ENCODE measurements around the gene RACGAP1.

DNA sequence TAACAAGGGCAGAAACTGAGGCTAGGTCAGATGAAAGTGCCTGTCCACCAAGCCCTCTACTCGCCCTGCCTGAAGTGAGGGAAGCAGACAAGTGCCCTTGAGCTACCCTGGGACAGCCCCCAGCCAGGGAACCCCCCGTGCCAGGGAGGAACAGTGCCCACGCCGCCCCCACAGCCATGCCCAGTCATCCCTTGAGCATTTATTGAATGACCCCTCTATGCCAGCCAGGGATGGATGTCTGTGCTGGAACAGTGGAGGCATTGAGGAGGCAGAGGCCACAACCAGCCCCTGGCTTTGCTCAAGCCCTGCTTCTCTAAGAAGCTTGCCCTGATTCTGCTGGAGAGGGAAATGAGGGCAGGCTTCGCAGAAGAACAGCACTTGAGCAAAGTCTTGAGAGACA lies 56.3 kb downstream of the RACGAP1 start:
- TF ChIP-seq POLR2AphosphoS5 (IDR thresholded peaks at IDR 0.05) (no peak), EZH2 (IDR thresholded peaks at IDR 0.05; ENCODE audit: borderline replicate concordance, insufficient read depth, low read length, poor library complexity, severe bottlenecking) (no peak), SMC3 (conservative IDR thresholded peaks at IDR 0.05; ENCODE audit: poor library complexity) (no peak), EP300 (conservative IDR thresholded peaks at IDR 0.05; ENCODE audit: poor library complexity, severe bottlenecking) (no peak)
- TF ChIP-seq, protein P1, sequence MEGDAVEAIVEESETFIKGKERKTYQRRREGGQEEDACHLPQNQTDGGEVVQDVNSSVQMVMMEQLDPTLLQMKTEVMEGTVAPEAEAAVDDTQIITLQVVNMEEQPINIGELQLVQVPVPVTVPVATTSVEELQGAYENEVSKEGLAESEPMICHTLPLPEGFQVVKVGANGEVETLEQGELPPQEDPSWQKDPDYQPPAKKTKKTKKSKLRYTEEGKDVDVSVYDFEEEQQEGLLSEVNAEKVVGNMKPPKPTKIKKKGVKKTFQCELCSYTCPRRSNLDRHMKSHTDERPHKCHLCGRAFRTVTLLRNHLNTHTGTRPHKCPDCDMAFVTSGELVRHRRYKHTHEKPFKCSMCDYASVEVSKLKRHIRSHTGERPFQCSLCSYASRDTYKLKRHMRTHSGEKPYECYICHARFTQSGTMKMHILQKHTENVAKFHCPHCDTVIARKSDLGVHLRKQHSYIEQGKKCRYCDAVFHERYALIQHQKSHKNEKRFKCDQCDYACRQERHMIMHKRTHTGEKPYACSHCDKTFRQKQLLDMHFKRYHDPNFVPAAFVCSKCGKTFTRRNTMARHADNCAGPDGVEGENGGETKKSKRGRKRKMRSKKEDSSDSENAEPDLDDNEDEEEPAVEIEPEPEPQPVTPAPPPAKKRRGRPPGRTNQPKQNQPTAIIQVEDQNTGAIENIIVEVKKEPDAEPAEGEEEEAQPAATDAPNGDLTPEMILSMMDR (IDR thresholded peaks at IDR 0.05; ENCODE audit: poor library complexity, severe bottlenecking), result no peak
- TF ChIP-seq, protein P2, sequence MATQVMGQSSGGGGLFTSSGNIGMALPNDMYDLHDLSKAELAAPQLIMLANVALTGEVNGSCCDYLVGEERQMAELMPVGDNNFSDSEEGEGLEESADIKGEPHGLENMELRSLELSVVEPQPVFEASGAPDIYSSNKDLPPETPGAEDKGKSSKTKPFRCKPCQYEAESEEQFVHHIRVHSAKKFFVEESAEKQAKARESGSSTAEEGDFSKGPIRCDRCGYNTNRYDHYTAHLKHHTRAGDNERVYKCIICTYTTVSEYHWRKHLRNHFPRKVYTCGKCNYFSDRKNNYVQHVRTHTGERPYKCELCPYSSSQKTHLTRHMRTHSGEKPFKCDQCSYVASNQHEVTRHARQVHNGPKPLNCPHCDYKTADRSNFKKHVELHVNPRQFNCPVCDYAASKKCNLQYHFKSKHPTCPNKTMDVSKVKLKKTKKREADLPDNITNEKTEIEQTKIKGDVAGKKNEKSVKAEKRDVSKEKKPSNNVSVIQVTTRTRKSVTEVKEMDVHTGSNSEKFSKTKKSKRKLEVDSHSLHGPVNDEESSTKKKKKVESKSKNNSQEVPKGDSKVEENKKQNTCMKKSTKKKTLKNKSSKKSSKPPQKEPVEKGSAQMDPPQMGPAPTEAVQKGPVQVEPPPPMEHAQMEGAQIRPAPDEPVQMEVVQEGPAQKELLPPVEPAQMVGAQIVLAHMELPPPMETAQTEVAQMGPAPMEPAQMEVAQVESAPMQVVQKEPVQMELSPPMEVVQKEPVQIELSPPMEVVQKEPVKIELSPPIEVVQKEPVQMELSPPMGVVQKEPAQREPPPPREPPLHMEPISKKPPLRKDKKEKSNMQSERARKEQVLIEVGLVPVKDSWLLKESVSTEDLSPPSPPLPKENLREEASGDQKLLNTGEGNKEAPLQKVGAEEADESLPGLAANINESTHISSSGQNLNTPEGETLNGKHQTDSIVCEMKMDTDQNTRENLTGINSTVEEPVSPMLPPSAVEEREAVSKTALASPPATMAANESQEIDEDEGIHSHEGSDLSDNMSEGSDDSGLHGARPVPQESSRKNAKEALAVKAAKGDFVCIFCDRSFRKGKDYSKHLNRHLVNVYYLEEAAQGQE (IDR thresholded peaks at IDR 0.05; ENCODE audit: borderline replicate concordance), result no peak

Measured in neural cell (in vitro differentiated cells).